Vagina (tissue), 2 donors: ENCODE data around the gene LYSMD3. TPM values are rescaled to one million over a fixed set of nuclear protein-coding genes. Genes with fewer than 3 reads are reported as not detected.

Source experiments
- DNase-seq, 2 donors: peaks; one replicate each; pipeline ENCODE4 v3.0.0-alpha.2; 2017; ENCODE audit errors: extremely low spot score in 2 of 2
- H3K27ac ChIP-seq: fragments of 200-600 bp; sonication (generic); one replicate; pipeline ENCODE4 v1.5.1; 2019
- H3K27me3 ChIP-seq: fragments of 200-600 bp; sonication (generic); one replicate; pipeline ENCODE4 v1.5.1; 2019
- H3K36me3 ChIP-seq, 2 donors: fragments of 200-600 bp; sonication (generic); one replicate each; pipeline ENCODE4 v1.5.1; 2017 to 2019
- H3K4me1 ChIP-seq: fragments of 200-600 bp; sonication (generic); one replicate; pipeline ENCODE4 v1.5.1; 2019
- H3K4me3 ChIP-seq, 2 donors: fragments of 200-600 bp; sonication (generic); 1 replicate in 1 of 2; 2 replicates in 1 of 2; pipeline ENCODE4 v1.5.1; 2016 to 2019
- H3K9me3 ChIP-seq: fragments of 200-600 bp; sonication (generic); one replicate; pipeline ENCODE4 v1.5.1; 2019
- CTCF ChIP-seq, 3 experiments: fragments of 450-650 bp in 2 of 3; fragments of 200-600 bp in 1 of 3; sonication (generic) in 1 of 3; IDR thresholded peaks; one replicate each; pipeline ENCODE4 v1.5.1; 2017 to 2019; ENCODE audit warnings: antibody characterized with exemption in 3 of 3, mild to moderate bottlenecking in 2 of 3, moderate library complexity in 2 of 3
- POLR2A ChIP-seq, 2 donors: fragments of 450-650 bp; IDR thresholded peaks; one replicate each; pipeline ENCODE4 v1.6.1; 2017; ENCODE audit warnings: antibody characterized with exemption in 2 of 2, mild to moderate bottlenecking in 2 of 2, moderate library complexity in 2 of 2
- POLR2AphosphoS5 ChIP-seq, 2 donors: sonication (generic); formaldehyde crosslinking; IDR thresholded peaks; one replicate each; pipeline ENCODE4 v1.9.0; 2017; ENCODE audit warnings: antibody characterized with exemption in 2 of 2, mild to moderate bottlenecking in 2 of 2, low read depth in 1 of 2; ENCODE audit not compliant: insufficient read depth in 1 of 2
- intact Hi-C: fragments of 100-400 bp; cut with DNase I; formaldehyde crosslinking; loops from one replicate; pipeline ENCODE4 v1.15.1; 2023
- total RNA-seq: library from RNA; depleted of rRNA; stranded (reverse); fragments of >200 nt; gene quantifications from one replicate; pipeline ENCODE4 v1.2.3, GENCODE V29; 2016

LYSMD3 gene
- total RNA-seq, 1 donor from 2014 or later, result 15.5 TPM

GRCh38 chr5:90554358-90555006 is 25.1 kb upstream of the LYSMD3 start:
- no peak for DNase-seq
- intact Hi-C loops, result no loop called here
- H3K36me3 ChIP-seq, result no peaks in the 10 kb centered on the region
- H3K9me3 ChIP-seq, result no peaks in the 10 kb centered on the region
- peaks cover 13% of the 10 kb centered on the region for H3K4me1 ChIP-seq
- H3K27me3 ChIP-seq, result no peaks in the 10 kb centered on the region
- no peak overlapping the region for H3K4me3 ChIP-seq
- H3K27ac ChIP-seq, result no peak overlapping the region
- TF ChIP-seq POLR2A (IDR thresholded peaks at IDR 0.05) (no peak), POLR2AphosphoS5 (IDR thresholded peaks at IDR 0.05; ENCODE audit: insufficient read depth in 1 of 2, low read depth in 1 of 2) (no peak), CTCF (IDR thresholded peaks at IDR 0.05) (no peak)

GRCh38 chr5:90553711-90554110 is 24.3 kb upstream of the LYSMD3 start:
- no peaks in the 10 kb centered on the region for H3K27me3 ChIP-seq
- DNase-seq, result no peak
- H3K36me3 ChIP-seq, result no peaks in the 10 kb centered on the region
- H3K4me3 ChIP-seq, result no peak overlapping the region
- intact Hi-C loops, result no loop called here
- H3K4me1 ChIP-seq, result peaks cover 8% of the 10 kb centered on the region
- H3K9me3 ChIP-seq, result no peaks in the 10 kb centered on the region
- TF ChIP-seq POLR2A (IDR thresholded peaks at IDR 0.05) (no peak), POLR2AphosphoS5 (IDR thresholded peaks at IDR 0.05; ENCODE audit: insufficient read depth in 1 of 2, low read depth in 1 of 2) (no peak), CTCF (IDR thresholded peaks at IDR 0.05) (no peak)
- H3K27ac ChIP-seq, result no peak overlapping the region

GRCh38 chr5:90551376-90551775 is 22.0 kb upstream of the LYSMD3 start:
- Histone ChIP-seq H3K27me3 (no peaks in the 10 kb centered on the region), H3K4me3 (no peak overlapping the region)

GRCh38 chr5:90550963-90551362 is 21.6 kb upstream of the LYSMD3 start:
- no peaks in the 10 kb centered on the region for H3K4me1 ChIP-seq
- DNase-seq, result no peak
- TF ChIP-seq CTCF (IDR thresholded peaks at IDR 0.05) (no peak), POLR2AphosphoS5 (IDR thresholded peaks at IDR 0.05; ENCODE audit: insufficient read depth in 1 of 2, low read depth in 1 of 2) (no peak), POLR2A (IDR thresholded peaks at IDR 0.05) (no peak)
- no peak overlapping the region for H3K4me3 ChIP-seq
- H3K9me3 ChIP-seq, result no peaks in the 10 kb centered on the region
- H3K36me3 ChIP-seq, result no peaks in the 10 kb centered on the region
- no peak overlapping the region for H3K27ac ChIP-seq
- H3K27me3 ChIP-seq, result no peaks in the 10 kb centered on the region
- intact Hi-C loops, result no loop called here

More at GRCh38 chr5:90551376-90551775, 22.0 kb upstream of the LYSMD3 start:
- H3K4me1 ChIP-seq, result no peaks in the 10 kb centered on the region
- no peaks in the 10 kb centered on the region for H3K36me3 ChIP-seq
- no peak for DNase-seq
- no peak overlapping the region for H3K27ac ChIP-seq
- TF ChIP-seq POLR2AphosphoS5 (IDR thresholded peaks at IDR 0.05; ENCODE audit: insufficient read depth in 1 of 2, low read depth in 1 of 2), result no peak
- no peak for TF ChIP-seq CTCF (IDR thresholded peaks at IDR 0.05)
- no peak for TF ChIP-seq POLR2A (IDR thresholded peaks at IDR 0.05)
- intact Hi-C loops, result no loop called here
- no peaks in the 10 kb centered on the region for H3K9me3 ChIP-seq

- DNase-seq, result no peak
- TF ChIP-seq POLR2A (IDR thresholded peaks at IDR 0.05) (no peak), CTCF (IDR thresholded peaks at IDR 0.05) (no peak), POLR2AphosphoS5 (IDR thresholded peaks at IDR 0.05; ENCODE audit: insufficient read depth in 1 of 2, low read depth in 1 of 2) (no peak)
- no peaks in the 10 kb centered on the region for H3K4me1 ChIP-seq
- H3K9me3 ChIP-seq, result no peaks in the 10 kb centered on the region
- intact Hi-C loops, result no loop called here
- no peak overlapping the region for H3K27ac ChIP-seq
- H3K4me3 ChIP-seq, result no peak overlapping the region
- H3K27me3 ChIP-seq, result no peaks in the 10 kb centered on the region
- H3K36me3 ChIP-seq, result no peaks in the 10 kb centered on the region
Observed at GRCh38 chr5:90549729-90550275, 20.4 kb upstream of the LYSMD3 start.
